Endothelial cell of umbilical vein (primary cell): Measurements from ENCODE around the gene EPN2. TPM values are rescaled to one million over a fixed set of nuclear protein-coding genes. Genes with fewer than 3 reads are reported as not detected.
A peak's percentile ranks its signal among the peaks of the same experiment; 100 is the strongest.

Experiments
- BruUV-seq: library from RNA; stranded (reverse); fragments of 400-500 nt; replicated peaks from 2 replicates; lab custom pipeline; 2021; lab: Mats Ljungman, UMichigan
- CTCF ChIA-PET: fragments of 300-600, 350-600 bp; sonication (Branson Sonifier 250); formaldehyde crosslinking; loops from one replicate; lab custom pipeline; 2021; ENCODE audit warnings: antibody characterized with exemption, inconsistent platforms; lab: Charles Lee
- POLR2A ChIA-PET: fragments of 300-600, 350-600 bp; sonication (Branson Sonifier 250); formaldehyde crosslinking; loops from one replicate; lab custom pipeline; 2021; ENCODE audit warnings: antibody characterized with exemption, inconsistent platforms; lab: Charles Lee
- DNase-seq: peaks from one replicate; pipeline ENCODE4 v3.0.0-alpha.2; 2011; ENCODE audit warnings: low read depth, low spot score
- FAIRE-seq: peaks from 2 replicates; lab custom pipeline; 2011; peaks lifted over from hg19 to GRCh38; lab: Jason Lieb, UNC
- H2AFZ ChIP-seq: 2 replicates; pipeline ENCODE4 v1.6.0; 2012; ENCODE audit warnings: low read depth, low read length, control low read depth, inconsistent platforms
- H3K27ac ChIP-seq: 2 replicates; pipeline ENCODE4 v1.5.1; 2011; ENCODE audit warnings: low read depth, mild to moderate bottlenecking, control low read depth, low read length, moderate library complexity; ENCODE audit not compliant: insufficient read depth
- H3K27me3 ChIP-seq, 2 experiments: 2 replicates each; pipeline versions ENCODE4 v1.6.0 to v1.6.1; 2011; ENCODE audit warnings: low read length in 2 of 2, mixed read lengths in 1 of 2; ENCODE audit not compliant: control insufficient read depth in 2 of 2, insufficient read depth in 2 of 2
- H3K36me3 ChIP-seq, 2 experiments: 2 replicates in 1 of 2; 3 replicates in 1 of 2; pipeline ENCODE4 v1.5.1; 2011; ENCODE audit warnings: low read length in 2 of 2, mild to moderate bottlenecking in 1 of 2, moderate library complexity in 1 of 2; ENCODE audit not compliant: control insufficient read depth in 2 of 2, insufficient read depth in 2 of 2; ENCODE audit errors: extremely low read depth in 1 of 2
- H3K4me1 ChIP-seq: 3 replicates; pipeline ENCODE4 v1.5.1; 2011; ENCODE audit warnings: mild to moderate bottlenecking, low read length; ENCODE audit not compliant: control insufficient read depth, insufficient read depth; ENCODE audit errors: extremely low read depth
- H3K4me2 ChIP-seq: 2 replicates; pipeline ENCODE4 v1.6.1; 2011; ENCODE audit warnings: low read length, control low read depth, mixed read lengths; ENCODE audit not compliant: insufficient read depth
- H3K4me3 ChIP-seq, 3 experiments: fragments of 200-600 bp in 1 of 3; sonication (generic), shearing (Covaris generic) in 1 of 3; replicated peaks in 1 of 3; 2 replicates each; pipeline ENCODE4 v1.5.1; 2011 to 2016; ENCODE audit warnings: control low read depth in 3 of 3, low read length in 3 of 3, mild to moderate bottlenecking in 2 of 3, inconsistent platforms in 1 of 3, low read depth in 1 of 3, moderate library complexity in 1 of 3; ENCODE audit not compliant: insufficient read depth in 1 of 3
- H3K79me2 ChIP-seq: 2 replicates; pipeline ENCODE4 v1.6.0; 2012; ENCODE audit warnings: low read length, inconsistent platforms; ENCODE audit not compliant: control insufficient read depth, insufficient read depth
- H3K9ac ChIP-seq: replicated peaks from 2 replicates; pipeline ENCODE3; 2011; ENCODE audit warnings: low read length, control low read depth; ENCODE audit not compliant: insufficient read depth; ENCODE audit errors: extremely low read depth
- H3K9me1 ChIP-seq: replicated peaks from 3 replicates; pipeline ENCODE4 v1.6.0; 2011; ENCODE audit warnings: mild to moderate bottlenecking, low read length; ENCODE audit not compliant: control insufficient read depth, insufficient read depth; ENCODE audit errors: extremely low read depth
- H3K9me3 ChIP-seq: replicated peaks from 2 replicates; pipeline ENCODE4 v1.5.1; 2012; ENCODE audit warnings: low read length, inconsistent platforms; ENCODE audit not compliant: control insufficient read depth, insufficient read depth
- H4K20me1 ChIP-seq: replicated peaks from 2 replicates; pipeline ENCODE3; 2011; ENCODE audit warnings: mild to moderate bottlenecking, low read length; ENCODE audit not compliant: control insufficient read depth, insufficient read depth; ENCODE audit errors: extremely low read depth
- EZH2 ChIP-seq: IDR thresholded peaks from 2 replicates; pipeline ENCODE4 v1.6.1; 2012; ENCODE audit warnings: borderline replicate concordance, low read depth, mild to moderate bottlenecking, moderate library complexity, low read length, inconsistent platforms; ENCODE audit not compliant: severe bottlenecking
- MYC ChIP-seq: IDR thresholded peaks from one replicate; pipeline ENCODE4 v1.6.1; 2011; ENCODE audit warnings: mild to moderate bottlenecking, low read depth, low read length
- dilution Hi-C: fragments of 300-500 bp; cut with MboI; formaldehyde crosslinking; loops from one replicate; pipeline ENCODE4 v1.15.0; 2019; ENCODE audit warnings: low sequenced_read_pairs; ENCODE audit not compliant: extremely low pct_ligation_motif_present
- intact Hi-C: fragments of 100-400 bp; cut with micrococcal nuclease; formaldehyde crosslinking; loops from one replicate; pipeline ENCODE4 v1.10.0; 2022
- polyA plus RNA-seq, 4 experiments: library from polyadenylated mRNA; depleted of rRNA in 3 of 4; stranded (reverse) in 3 of 4; unstranded in 1 of 4; fragments of >200 nt; gene quantifications; 2 replicates each; pipeline versions ENCODE4 v1.2.1 to v1.2.3, GENCODE V29; 2011 to 2012; ENCODE audit warnings: missing spikeins in 1 of 4
- total RNA-seq: library from RNA; stranded (reverse); gene quantifications from 2 replicates; pipeline ENCODE4 v1.2.3, GENCODE V29; 2021
- TF ChIP-seq, protein P1 (sequence below): IDR thresholded peaks from 2 replicates; pipeline ENCODE4 v1.6.1; 2011; ENCODE audit not compliant: insufficient read depth, insufficient read length

The EPN2 gene
- total and polyA plus RNA-seq, 2 donors (not counting 3 experiments of a cell fraction or from before 2014, with no cell fraction given) = 40.3 to 70.5 TPM

DNA sequence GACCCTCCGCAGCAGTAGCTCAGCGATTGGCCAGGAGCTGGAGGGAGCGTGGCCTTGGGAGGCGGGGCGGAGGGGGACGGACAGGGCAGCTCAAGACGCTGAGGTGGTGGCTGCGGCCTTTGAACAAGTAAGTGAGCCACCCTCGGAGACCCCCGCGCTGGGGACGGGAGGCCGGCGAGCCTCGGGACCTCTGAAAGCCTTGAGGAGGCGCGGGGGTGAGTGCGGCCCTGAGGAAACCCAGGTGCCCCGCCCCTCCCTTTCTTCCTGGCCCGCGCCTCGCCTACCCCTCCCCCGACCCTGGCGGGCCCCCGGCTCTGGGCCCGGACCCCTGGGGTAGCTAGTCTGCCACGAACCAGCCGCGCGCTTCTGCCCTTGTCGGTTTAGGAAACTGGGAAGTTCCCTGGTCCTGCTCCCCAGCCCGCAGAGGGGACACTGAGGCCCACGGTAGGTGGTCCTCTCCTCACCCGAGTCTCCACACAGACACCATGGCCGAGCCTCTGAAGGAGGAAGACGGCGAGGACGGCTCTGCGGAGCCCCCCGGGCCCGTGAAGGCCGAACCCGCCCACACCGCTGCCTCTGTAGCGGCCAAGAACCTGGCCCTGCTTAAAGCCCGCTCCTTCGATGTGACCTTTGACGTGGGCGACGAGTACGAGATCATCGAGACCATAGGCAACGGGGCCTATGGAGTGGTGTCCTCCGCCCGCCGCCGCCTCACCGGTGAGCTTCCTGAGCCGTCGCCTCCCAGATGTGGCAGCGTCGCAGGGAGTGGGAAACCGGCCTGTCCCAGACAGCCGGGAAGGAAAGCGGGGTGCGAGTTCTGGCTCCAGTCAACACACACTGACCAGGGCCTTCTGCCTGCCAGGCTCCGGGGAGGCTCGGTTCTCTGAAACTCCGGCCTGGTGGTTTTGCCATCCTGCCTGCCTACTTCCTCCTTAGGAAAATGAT, 141.5 kb downstream of the EPN2 start, which contains the start of gene MAPK7:
MAPK7 (plus strand) TSS at position 83 of the 945 bp plus-strand sequence; CDS start at position 486, 403 bp downstream.
- no peaks in the 10 kb centered on the region for H3K9me1 ChIP-seq
- peak within 1 kb of the TSS; percentile 59 for H3K27ac ChIP-seq
- TF ChIP-seq EZH2 = no peak
- no peak for TF ChIP-seq MYC
- TF ChIP-seq, protein P1, sequence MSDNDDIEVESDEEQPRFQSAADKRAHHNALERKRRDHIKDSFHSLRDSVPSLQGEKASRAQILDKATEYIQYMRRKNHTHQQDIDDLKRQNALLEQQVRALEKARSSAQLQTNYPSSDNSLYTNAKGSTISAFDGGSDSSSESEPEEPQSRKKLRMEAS = no peak
- no peaks in the 10 kb centered on the region for H3K27me3 ChIP-seq
- H4K20me1 ChIP-seq = no peaks in the 10 kb centered on the region
- H2AFZ ChIP-seq = peak within 1 kb of the TSS; percentile 33
- FAIRE-seq (peak; percentile 55), DNase-seq (no peak)
- H3K4me3 ChIP-seq = peak within 1 kb of the TSS; percentile 72 to 94 (median 80)
- peak within 1 kb of the TSS; percentile 97 for H3K4me2 ChIP-seq
- peak within 1 kb of the TSS; percentile 80 for H3K9ac ChIP-seq
- ChIA-PET CTCF (interaction anchor here (0.6 to 3.3 kb wide), 16 partner anchors 8 to 418 kb away, joined by 3 to 62 read pairs (median 4); partner anchors contain the start of gene B9D1), POLR2A (interaction anchor here (0.6 to 1.8 kb wide), 3 partner anchors 8 to 481 kb away, joined by 3 to 15 read pairs (median 3); partner anchors contain the start of gene B9D1)
- H3K9me3 ChIP-seq = no peaks in the 10 kb centered on the region
- intact Hi-C loops (loop anchor here (1.0 to 5.0 kb wide), 3 partner anchors 16 to 129 kb away; partner anchors contain the start of gene B9D1), dilution Hi-C loops (no loop called here)
- H3K79me2 ChIP-seq = peaks cover 15% of the 10 kb centered on the region
- H3K36me3 ChIP-seq = peaks cover 13 to 22% of the 10 kb centered on the region in 2 experiments
- H3K4me1 ChIP-seq = peaks cover 7% of the 10 kb centered on the region
- BruUV-seq = no TSS peak
